HG03457 (cell line): ENCODE measurements around the gene TULP4.
"Not testable (repeated sequence)": the region's sequence is repeated elsewhere in the genome, so short reads cannot be mapped to it uniquely, and the experiment has no call there.

Experiments used
- ATAC-seq: cut with Tn5 transposase; IDR thresholded peaks from one replicate; pipeline ENCODE4 v1.9.1; 2021; ENCODE audit warnings: moderate number of reproducible peaks; ENCODE audit not compliant: unreplicated experiment

TULP4 gene

DNA sequence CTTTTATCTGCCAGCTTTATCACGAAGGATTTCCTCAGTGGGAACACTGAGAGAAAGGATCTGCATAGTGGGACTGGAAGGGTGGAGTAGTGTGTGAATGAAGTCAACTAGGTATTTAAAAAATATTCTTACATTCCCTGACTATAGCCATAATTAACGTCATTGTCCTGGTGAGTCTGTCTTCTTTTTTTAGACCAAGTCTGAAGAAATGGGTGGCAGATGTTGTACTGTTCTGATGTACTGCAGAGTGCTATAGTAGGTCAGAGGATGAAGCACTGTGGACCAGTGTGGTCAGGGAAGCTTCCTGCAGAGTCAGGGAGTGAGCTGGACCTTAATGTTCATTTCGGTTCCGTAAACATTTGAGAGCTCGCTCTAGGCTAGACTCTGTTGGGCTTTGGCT lies 11.9 kb downstream of the TULP4 start:
- no peak for ATAC-seq

DNA sequence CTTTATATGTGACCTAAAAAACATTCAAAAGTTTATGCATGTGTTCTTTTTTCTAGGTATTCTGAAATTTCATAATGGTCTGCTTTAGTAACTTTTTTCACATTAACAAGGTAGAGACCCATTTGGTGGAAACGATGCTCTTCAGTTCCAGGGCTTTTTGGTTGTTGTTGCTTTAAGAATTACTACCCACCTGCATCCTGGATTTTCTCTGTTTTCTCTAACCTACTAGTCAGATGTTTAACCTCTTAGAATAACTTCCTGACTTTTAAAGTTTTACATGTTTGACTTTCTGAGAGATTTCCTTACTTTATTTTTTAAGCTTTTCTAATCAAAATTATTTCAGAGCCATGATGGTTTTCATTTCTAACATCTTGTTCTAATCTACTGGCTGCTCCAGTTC lies 14.9 kb downstream of the TULP4 start:
- no peak for ATAC-seq

DNA sequence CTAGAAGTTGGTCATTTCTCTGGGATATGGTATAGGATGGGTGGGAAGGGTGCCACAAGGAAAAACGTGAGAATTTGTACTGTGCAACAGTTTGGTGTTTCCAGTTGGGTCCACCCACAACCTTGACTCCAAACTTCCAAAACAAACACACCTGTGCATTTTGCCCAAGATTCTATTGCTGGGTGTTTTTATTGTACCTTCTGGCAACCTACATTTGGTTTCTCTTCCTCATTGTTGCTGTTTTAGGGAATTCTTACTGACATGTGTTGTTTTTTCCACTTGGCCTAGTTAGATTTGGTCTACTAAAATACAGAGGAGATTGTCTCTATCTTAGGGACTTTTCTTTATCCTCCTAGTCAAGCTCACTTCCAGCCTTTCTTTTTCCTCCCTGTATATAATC lies 16.7 kb downstream of the TULP4 start:
- ATAC-seq: no peak

DNA sequence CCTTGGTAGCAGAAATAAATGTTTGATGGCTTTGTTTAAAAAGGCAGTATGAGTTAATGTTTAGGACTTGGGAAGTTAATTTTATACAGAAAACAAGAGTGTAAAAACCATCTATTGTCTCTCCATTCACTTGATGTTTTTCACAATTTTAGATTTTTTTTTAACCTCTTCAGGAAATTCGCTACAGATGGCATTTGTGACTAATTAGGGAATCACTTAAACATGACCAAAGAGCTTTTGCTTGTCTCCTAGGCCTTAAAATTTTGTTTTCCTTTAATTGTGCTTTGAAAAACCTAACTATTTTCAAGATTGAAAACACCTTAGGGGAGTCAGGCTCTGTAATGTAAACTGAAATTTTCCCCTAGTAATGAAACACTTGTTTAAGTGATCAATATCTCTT lies 17.3 kb downstream of the TULP4 start:
- no peak for ATAC-seq

DNA sequence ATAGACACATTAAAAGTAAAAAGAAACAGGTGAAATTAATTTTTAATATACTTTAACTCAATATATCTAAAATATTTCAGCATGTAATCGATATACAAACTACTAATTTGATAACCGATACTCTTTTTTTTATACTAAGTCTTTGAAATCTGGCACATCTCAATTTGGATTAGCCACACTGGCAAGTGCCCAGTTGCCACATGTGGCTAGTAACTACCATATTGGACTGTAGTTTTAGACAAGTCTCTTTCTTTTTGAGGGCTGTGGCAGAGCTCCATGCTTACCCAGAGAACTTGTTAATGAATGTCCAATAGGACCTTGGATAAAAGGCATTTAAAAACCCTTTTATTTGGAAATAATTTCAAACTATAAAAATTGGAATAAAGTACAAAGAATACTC lies 17.8 kb downstream of the TULP4 start:
- ATAC-seq: no peak

DNA sequence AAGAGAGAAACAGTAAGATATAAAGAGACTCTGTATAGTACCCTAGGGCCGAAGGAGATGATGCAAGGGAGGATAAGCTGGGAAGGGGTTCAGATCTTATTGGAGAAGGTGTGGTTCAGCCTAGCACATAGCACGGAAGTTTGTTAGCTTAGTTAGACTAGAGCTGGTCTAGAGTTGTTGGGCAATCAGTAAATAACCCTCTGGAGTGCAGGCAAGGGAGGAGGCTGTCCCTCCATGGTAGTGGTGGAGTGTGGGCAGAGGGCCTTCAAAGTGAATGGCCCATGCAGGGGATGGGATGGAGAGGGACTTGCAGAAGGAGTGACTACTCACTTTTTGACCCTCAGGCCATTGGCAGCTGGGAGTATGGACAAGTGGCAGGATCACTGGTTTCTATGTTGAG lies 20.0 kb downstream of the TULP4 start:
- no peak for ATAC-seq

GRCh38 chr6:158333094-158333493 lies 20.8 kb downstream of the TULP4 start:
- ATAC-seq: no peak

GRCh38 chr6:158334534-158334933 lies 22.3 kb downstream of the TULP4 start:
- ATAC-seq: no peak

DNA sequence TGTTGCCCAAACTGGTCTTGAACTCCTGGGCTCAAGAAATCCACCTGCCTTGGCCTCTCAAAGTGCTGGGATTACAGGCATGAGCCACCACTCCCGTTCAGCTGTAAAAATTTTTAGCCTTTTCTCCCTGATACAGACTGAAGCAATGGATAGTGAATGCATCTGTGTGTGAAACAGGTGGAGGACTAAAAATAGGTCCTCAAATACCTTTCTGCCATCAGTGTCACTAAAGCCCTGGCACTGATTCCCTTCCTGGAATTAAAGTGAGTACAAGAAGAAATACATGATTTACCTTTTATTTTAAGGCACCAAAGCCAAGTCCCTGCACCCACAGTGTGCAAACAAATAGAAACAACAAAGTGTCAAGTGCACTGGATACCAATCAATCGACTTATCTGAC lies 25.1 kb downstream of the TULP4 start:
- no peak for ATAC-seq

DNA sequence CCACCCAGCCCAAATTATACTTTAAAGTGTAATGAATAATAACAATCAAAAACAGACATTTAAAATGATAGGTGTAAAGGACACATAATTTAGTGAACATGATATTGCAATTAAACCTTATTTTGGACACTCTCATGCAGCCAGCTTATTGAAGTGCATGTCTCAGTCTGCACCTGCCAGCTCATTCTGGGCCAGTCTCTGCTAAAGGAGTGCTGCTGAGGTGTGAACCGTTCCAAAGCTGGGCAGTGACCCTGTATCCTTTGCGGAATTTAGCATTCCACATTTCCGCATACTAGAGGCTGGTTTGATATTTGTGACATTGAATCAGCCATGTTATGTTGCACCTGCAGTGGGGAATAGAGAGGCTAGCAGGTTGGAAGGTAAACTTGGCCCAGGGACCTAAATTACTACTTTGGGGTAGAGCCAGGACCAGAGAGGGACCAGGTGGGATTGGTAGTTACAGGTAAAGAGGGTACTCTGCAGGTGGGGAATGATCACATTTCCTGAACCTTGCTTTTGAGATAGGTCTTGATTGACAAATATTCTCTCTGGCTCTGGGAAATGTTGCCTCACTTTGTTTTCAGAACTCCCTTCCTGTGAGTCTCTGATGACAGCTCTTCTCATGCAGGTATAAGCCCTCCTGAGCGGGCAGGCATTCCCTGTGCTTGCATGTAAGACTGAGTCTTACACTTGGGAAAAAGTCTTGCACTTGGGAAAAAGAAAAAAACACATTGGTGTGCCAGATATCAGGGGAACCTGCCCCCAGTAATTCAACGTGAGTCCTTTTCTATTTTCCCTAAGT lies 26.2 kb downstream of the TULP4 start:
- ATAC-seq: no peak

GRCh38 chr6:158339197-158339596 lies 26.9 kb downstream of the TULP4 start:
- not testable (repeated sequence) for ATAC-seq

DNA sequence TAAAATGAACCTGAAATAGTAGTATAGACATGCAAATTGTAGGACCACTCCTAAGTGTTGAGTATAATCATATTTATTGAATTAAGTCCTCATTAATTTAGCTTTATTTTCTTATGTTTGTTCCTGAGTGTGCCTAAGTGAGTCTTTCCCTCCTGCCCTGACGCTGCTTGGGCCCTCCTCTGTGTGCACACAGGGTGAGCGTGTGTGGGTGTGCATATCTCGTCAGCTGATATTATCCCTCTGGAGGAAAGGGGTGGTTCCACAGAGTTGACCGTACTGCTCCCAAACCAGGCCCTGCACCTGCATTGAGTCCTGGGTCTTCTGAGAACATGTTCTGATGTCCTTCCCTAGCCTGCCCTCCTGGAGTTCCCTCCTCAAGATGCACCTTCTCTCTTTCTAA lies 28.0 kb downstream of the TULP4 start:
- no peak for ATAC-seq

- no peak for ATAC-seq
Observed at GRCh38 chr6:158344534-158344933, 32.3 kb downstream of the TULP4 start.

- ATAC-seq: not testable (repeated sequence)
Observed at GRCh38 chr6:158345444-158345843, 33.2 kb downstream of the TULP4 start.

GRCh38 chr6:158347335-158347734 lies 35.1 kb downstream of the TULP4 start:
- ATAC-seq: no peak

GRCh38 chr6:158348737-158349504 lies 36.7 kb downstream of the TULP4 start:
- not testable (repeated sequence) for ATAC-seq

DNA sequence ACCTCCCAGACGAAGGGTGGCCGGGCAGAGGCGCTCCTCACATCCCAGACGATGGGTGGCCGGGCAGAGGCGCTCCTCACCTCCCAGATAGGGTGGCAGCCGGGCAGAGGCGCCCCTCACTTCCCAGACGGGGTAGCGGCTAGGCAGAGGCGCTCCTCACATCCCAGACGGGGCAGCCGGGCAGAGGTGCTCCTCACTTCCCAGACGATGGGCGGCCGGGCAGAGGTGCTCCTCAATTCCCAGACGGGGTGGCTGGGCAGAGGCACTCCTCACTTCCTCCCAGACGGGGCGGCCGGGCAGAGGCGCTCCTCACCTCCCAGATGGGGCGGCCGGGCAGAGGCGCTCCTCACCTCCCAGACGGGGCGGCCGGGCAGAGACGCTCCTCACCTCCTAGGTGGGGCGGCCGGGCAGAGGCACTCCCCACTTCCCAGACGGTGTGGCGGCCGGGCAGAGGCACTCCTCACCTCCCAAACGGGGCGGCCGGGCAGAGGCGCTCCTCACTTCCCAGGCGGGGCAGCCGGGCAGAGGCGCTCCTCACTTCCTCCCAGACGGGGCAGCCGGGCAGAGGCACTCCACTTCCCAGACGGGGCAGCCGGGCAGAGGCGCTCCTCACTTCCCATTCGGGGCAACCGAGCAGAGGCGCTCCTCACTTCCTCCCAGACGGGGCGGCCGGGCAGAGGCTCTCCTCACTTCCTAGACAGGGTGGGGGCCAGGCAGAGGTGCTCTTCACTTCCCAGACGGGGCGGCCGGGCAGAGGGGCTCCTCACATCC lies 37.4 kb downstream of the TULP4 start:
- ATAC-seq: not testable (repeated sequence)

DNA sequence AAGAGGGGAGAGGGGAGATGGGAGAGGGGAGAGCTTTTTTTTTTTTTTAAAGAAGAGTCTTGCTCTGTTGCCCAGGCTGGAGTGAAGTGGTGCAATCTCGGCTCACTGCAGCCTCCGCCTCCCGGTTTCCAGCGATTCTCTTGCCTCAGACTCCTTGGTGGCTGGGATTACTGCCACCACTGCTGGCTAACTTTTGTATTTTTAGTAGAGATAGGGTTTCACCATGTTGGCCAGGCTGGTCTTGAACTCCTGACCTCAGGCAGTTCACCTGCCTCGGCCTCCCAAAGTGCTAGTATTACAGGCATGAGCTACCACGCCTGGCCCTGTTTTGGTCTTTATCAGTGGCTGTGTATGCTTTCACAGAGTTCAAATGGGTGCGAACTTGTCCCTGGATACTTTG lies 38.5 kb downstream of the TULP4 start:
- ATAC-seq: not testable (repeated sequence)

GRCh38 chr6:158353883-158354877 lies 41.9 kb downstream of the TULP4 start:
- no peak for ATAC-seq
